Stimulated activated CD4-positive, alpha-beta T cell treated with anti-CD3 and anti-CD28 coated beads, Interleukin-1b, Interleukin-23, amount 100 ng/mL, for 1 hour (primary cell): ENCODE measurements around the gene ZFP62.

Source experiments
- DNase-seq, 2 donors: peaks; one replicate each; pipeline ENCODE4 v3.0.0-alpha.2; 2020; ENCODE audit warnings: low read depth in 2 of 2

ZFP62 gene

DNA sequence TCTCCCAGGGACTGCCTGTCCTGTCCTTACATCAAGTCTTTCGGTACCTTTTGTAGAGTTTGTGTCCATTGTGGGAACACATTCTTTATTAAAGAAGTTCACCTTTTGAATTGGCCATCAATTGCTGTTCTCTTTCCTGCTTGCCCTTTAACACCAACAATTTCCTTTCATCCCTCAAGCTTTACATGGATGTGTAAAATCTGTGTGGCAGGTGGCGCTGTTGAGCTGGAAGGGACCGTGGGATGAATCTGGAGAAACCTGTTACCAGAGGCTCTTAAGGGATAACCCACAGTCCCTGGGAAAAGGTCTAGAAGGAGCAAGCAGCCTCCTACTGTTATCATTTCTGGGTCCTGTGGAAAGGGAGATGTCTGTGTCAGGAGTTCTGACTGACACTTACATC, 7.9 kb upstream of the ZFP62 start:
- DNase-seq = peak in 1 of 2 donors; percentile 46

DNA sequence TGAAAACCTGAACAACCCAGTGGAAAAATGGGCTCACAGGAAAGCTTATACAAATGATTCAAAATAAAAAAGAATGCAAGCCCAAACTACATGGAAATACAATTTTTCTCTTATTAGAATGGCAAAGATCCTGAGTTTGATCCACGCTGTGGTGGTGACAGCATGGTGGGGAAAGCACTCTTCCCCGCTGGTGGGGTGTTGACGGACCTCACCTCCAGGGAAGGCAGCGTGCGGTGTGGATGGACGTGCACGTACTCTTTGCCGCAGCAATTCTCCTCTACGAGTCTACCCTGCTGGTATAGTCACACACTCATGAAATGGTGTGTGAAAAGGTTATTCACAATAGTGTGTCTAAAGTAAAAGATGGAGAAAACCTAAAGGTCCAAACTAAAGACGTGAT, 5.9 kb upstream of the ZFP62 start:
- DNase-seq = no peak

DNA sequence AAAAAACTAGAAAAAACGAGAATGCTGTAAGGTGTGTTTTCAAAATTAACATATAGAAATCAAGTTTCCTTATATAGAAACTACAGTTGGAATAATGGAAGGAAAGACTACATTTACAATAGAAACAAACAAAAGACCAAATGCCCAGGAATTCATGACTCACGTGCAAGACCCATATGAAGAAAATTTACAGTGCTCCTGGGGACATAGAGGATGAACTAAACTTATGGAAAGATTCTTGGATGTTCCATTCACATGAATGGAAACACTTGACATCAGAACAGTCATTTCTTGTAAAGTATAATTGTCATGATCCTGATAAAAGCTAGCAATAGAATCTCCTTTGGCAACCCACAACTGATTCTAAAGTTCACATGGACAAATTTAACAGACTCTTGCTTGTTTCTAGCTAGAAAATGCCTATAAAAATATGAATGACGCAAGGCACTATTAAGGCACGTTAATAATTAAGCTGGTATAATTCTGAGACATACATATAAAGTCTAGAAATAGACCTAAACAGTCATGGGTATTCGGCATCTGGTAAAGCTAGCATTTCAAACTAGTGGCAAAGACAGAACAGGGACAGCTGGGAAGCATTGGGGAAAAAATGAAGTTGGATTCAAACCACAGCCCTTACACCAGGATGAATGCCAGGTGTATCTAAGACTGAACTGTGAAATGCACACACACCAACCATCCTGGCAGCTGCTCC, 5.1 kb upstream of the ZFP62 start:
- no peak for DNase-seq

DNA sequence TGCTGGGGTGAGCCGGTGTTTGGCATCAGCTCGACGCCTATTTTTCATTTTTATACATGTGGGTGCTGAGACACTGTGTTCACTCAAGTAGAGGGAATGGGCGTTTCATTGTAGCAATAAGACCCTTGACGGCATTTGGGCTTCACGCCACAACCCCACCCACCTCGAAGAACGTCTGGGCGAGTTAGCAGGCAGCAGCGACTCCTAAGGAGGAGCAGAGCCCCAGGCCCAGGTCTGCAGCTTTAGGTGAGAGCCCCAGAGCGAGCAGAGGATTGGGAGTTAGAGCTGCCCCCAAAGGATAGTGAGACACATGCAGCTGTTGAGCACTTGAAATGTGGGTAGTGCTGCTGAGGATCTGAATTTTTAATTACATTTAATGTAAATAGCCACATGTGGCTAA, 1.6 kb upstream of the ZFP62 start:
- DNase-seq = no peak

DNA sequence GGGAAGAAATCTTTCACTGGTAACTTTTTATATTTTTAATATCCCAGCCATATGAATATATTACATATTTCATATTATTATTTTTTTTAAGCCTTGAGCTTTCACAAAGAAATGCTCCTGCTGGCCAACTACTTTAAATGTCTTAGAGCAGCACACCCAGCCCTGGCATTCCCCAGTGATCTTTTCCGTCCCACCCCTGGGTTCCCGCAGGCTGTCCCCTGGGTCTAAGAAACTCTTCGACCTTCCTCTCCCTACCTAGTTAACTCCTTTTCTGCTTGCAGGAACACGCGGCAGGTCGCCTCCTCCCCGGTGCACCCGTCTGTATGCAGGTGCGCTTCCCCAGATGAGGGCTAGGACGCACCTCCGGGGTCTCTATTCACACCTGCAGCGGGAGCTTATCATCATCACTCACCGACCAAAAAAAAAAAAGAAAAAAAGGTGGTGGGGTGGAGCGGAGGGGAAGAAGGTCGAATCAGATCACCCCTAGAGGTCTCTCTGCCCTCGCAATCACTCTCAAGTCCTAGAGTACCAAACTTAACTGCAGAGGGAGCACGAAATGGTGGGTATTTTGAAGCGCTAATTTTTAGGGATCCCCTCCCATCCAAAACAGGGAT, 696 bp downstream of the ZFP62 start:
- DNase-seq = peak; percentile 6 to 9

DNA sequence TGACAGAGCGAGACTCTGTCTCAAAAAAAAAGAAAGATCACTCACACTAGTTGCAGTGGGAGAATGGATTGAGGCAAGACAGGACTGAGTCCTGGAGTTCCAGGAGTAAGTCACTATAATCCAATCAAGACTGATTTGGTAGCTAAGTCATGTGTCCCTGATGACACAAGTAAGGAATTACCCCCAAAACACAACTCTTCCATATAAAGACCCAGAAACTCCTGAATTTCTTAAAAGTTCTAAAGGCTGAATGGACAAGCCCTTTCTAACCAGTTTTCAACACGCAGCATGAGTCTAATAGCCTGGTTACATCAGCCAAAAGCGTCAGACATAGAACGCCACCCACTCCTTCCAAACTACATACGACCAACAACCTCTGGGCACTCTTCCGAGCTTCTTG, 2.5 kb downstream of the ZFP62 start:
- no peak for DNase-seq

DNA sequence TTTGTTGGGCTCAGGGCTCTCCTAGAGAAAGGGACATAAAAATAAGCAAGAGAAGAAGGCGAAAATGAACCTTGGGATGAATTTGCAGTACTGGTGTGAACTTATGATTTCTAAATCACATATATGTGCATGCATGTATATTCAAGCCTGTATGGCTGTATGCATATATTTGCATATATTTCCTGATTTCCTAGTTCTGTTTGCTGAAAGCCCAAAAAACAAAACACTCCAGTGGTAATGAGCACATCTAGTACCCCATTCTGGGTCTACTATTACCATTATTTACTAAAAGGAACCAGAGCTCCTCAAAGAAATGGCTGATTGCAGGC, 7.3 kb downstream of the ZFP62 start:
- DNase-seq = no peak

DNA sequence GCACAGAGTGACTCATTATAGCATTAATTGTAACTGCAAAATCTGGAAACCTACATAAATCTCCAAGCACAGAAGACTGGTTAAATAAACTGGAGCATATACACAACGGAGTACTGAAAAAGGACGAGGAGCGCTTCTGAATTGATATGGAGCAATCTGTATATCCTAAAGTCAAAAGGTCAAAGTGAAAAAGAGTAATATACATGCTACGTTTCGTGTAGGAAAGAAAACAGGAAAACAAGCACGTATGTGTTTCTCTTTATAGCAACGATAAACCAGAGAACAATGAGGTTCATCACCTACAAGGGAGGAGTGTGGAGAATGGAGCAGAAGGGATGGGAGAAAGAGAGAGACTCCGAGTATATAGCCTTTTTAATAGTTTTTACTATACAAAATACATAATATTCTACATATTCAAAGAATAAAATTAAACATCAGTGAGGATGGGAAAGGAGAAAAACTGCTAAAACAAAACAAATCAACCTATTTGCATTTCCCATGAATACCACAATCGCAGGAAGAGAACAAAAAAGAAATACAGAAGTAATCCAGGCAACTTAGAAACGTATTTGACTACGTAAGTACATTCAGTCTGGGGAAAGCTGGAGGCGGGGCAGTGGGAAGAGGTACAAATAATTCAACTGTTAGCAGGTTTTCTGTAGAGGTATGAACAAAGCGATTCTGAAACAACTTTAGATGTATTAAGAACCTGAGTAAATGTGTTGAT, 7.8 kb downstream of the ZFP62 start:
- no peak for DNase-seq

DNA sequence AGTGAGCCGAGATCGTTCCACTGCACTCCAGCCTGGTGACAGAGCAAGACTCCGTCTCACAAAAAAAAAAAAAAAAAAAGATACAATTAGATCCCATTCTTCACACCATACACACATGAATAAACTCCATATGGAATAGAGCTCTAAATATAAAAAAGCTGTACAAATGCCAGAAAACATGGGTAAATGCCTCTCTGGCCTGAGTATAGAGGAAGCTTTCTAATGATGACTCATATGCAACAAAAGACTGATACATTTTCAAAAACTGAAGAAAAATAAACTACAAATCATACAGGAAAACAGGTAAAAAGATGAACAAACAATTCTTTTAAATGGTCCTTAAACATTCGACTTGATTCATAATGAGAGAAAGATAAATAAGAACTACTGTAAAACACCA, 8.6 kb downstream of the ZFP62 start:
- DNase-seq = no peak

DNA sequence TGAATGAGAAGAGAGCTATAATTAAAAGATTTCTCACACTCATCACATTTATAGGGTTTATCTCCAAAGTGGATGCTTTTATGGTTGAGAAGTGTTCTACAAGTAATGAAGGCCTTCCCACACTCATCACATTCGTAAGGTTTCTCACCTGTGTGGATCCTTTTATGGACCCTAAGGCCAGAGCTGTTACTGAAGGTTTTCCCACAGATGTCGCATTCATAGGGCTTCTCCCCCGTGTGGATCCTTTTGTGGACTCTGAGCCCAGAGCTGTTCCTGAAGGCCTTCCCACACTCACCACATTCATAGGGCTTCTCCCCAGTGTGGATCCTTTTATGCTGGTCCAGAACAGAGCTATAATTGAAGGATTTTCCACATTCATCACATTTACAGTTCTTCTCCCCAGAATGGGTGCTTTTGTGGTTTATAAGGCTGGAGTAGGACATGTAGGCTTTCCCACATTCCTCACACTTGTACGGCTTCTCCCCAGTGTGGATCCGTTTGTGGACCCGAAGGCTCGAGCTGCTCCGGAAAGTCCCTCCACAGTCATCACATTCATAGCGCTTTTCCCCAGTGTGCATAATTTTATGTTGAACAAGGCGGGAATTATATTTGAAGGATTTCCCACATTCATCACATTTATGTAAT, 10.5 kb downstream of the ZFP62 start:
- DNase-seq = no peak

DNA sequence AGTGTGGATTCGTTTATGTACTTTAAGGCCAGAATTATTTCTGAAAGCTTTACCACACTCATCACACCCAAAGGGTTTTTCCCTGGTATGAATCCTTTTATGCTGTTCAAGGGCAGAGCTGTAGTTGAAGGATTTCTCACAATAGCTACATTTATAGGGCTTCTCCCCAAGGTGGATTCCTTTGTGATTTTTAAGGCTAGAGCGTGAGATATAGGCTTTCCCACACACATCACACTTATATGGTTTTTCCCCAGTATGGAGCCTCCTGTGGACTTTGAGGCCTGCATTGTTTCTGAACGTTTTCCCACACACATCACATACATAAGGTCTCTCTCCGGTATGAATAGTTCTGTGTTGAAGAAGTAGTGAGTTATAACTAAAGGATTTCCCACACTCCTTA, 11.2 kb downstream of the ZFP62 start:
- no peak for DNase-seq

DNA sequence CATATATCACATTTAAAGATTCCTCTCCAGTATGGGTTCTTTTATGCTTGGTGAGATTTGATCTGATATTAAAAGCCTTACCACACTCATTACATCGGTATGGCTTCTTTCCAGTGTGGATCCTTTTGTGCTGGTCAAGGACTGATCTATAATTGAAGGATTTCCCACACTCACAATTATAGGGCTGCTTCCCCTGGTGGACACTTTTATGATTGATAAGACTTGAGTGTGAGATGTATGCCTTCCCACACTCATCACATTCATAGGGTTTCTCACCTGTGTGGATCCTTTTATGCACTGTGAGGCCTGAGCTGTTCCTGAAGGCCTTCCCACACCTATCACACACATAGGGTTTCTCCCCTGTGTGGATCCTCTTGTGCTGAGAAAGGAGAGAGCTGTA, 12.2 kb downstream of the ZFP62 start:
- DNase-seq = no peak

DNA sequence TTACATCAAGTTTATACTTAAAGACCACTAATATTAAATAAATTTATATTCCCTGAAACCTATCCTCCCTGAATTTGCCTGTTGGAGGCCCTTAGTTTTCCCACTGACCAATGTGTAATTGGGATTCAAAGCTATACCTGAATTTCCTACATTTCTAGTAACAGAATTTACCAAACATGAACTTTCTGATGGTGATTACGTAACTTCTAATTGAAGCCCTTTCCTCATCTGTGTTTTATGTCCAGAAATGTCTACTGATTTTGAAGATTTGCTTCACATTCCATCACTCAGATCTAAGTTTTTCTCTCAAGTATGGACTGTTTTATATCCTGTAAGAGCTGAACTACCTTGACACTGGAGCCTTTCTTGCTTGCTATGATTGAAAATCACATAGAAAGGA, 12.8 kb downstream of the ZFP62 start:
- no peak for DNase-seq

DNA sequence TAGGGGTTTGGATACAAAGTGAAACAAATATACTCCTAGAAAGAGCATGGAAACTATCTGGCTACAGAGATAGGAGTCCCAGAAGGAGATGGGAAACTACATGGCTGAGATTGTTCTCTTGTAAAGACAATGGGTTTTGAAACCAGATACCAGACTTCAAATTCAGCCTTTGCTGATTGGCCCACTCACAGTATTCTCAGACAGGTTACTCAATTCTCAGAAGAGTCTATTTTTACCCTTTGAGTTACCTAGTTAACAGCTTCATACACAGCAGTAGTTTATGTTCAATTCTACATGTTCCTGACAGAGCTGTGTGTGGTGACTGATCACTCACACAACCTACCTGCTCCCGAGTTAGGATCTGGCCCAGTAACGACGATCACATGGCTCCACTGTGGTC, 14.1 kb downstream of the ZFP62 start:
- no peak for DNase-seq

DNA sequence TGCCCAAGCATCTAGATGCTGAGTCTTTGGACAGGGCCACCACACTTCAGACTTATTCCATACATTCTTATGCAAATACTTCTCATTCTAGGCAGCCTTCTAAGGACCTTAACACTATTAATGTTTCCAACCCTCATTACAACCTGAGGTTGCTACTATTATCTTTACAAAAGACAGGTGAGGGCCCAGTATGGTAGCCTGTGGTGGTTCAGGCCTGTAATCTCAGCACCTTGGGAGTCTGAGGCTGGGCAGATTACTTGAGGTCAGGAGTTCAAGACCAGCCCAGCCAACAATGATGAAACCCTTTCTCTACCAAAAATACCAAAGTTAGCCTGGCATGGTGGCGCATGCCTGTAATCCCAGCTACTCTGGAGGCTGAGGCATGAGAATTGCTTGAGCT, 16.2 kb downstream of the ZFP62 start:
- no peak for DNase-seq

DNA sequence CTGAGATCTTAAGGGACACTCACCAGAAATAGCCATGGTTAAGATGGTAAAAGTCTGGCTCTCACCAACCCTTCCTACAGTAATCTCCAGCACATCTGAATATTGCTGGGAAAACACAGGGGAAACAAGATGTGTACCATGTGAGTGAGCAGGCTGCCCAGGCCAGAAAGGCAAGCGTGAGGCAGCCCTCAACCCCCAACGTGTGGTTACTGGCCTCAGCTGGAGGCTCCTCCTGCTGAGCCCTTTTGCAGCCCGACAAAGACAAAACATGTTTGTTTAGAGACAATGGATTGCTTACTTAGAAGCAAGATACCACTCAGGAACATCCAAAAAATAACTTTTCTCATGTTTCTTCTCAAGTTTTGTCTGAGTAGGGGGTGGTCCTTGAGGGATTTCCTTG, 16.6 kb downstream of the ZFP62 start:
- no peak for DNase-seq

DNA sequence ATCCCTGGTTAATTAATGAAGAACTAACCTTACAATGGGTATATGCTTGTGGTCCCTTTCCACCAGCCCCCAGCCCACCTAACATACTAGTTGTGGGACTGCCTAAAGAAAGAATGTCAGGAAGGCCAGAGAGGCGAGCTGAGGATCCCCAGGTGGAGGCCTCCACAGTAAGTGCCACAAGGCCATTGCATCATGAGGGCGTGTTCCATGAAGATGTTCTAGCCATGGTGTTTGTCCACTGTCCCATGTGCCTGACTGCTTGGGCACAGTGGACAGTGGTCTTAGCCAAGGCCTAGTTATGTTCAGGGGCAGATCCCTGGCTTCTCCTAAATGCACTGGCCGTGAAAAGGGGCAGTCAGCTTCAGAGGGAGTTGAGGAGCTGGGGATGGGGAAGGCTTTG, 21.1 kb downstream of the ZFP62 start:
- no peak for DNase-seq

DNA sequence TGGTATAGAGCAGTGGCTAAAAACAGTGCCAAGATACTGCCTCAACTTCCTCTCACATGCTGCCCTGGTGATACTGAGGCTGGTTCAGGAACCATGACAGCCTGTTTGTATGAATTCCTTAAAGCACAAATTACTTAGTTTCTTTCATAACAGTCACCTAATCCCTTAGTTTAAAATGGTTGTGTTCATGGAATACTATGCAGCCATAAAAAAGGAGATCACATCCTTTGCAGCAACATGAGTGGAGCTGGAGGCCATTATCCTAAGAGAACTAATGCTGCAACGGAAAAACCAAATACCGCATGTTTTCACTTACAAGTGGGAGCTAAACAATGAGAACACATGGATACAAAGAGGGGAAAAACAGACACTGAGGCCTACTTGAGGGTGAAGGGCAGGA, 21.8 kb downstream of the ZFP62 start:
- no peak for DNase-seq

DNA sequence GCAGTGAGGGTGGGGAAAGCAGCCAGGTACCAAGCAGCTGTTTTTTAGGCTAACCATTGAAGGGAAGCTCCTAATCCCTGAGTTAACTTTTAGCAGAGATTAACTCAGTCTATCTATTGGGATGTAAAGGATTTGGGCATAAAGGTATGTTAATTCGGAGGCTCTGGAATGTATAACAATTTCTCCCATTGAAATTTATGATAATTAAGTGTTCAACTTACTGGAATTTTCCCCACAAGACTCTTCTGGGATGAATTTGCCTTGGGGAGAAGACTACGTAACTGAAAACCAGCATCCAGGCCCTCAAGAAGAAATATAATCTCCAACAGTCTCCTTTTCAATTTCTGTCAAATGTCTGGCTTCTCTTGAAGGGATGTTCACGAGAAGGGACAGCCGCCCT, 23.6 kb downstream of the ZFP62 start:
- no peak for DNase-seq

DNA sequence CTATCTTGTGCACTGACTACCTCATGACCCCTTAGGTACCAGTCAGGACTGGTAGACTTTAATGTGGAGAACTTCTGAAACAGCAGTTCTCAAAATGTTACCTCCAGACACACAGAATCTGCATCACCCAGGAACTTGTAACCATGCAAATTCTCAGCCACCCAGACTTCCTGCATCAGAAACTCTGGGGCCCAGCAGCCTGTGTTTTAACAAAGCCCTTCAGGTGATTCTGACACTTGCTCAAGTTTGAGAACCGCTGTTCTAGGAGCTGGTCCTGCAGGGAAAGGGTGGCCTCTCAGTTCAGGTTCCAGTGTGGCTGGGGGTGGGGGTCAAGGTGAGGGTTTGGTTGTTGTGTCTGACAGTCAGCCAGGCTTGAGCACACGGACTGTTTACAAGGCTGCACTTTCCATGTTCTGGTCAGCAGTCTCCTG, 28.4 kb downstream of the ZFP62 start:
- DNase-seq = no peak

DNA sequence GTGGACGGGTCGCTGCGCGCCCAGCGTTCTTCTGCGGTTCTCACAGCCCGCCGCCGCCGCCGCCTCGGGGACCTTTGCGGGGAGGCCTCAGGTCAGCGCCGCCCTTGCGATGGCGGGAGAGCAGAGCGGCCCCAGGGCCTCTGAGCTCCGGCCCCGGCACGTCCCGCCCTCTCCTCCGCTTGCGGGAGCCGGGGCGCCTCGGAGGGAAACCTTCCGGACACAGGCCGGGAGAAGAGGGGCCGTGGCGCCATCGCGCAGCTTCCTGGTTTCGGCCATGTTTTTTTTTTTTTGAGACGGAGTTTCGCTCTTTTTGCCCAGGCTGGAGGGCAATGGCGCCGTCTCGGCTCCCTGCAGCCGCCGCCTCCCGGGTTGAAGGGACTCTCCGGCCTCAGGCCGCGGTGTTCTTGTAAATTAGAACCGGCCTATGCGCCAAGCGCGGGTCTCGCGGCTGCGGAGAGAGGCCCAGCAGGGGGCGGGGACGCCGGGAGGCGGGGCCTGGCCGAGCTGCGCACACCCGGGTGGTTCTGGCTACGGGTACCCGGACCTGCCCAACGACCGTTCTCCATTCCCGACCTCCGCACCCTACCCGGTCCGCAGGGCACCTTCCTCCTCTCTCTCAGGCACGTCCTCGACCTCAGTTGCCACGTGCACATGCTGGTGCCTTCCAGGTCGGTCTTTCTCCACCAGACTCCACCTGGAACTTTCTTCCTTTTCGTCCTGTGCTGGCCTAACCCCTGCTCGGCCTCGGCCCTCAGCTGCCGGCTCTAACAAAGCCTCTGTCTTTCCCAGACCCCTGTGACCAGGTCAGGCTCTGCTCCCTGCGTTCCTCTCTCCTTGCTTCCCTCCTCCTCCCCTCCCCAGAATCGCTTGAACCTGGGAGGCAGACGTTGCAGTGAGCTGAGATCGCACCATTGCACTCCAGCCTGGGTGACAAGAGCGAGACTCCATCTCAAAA, 29.7 kb downstream of the ZFP62 start:
- peak; percentile 35 to 65 for DNase-seq
